SW 1271 (cell line): ENCODE data around the gene SOCS7.

ENCODE experiments used
- DNase-seq, 2 experiments: peaks; one replicate each; lab custom pipeline; 2025; lab: John Stamatoyannopoulos, UW

SOCS7 gene

GRCh38 chr17:38363016-38363415 is 11.4 kb downstream of the SOCS7 start:
- DNase-seq = no peak

GRCh38 chr17:38364741-38365140 is 13.1 kb downstream of the SOCS7 start:
- no peak for DNase-seq

DNA sequence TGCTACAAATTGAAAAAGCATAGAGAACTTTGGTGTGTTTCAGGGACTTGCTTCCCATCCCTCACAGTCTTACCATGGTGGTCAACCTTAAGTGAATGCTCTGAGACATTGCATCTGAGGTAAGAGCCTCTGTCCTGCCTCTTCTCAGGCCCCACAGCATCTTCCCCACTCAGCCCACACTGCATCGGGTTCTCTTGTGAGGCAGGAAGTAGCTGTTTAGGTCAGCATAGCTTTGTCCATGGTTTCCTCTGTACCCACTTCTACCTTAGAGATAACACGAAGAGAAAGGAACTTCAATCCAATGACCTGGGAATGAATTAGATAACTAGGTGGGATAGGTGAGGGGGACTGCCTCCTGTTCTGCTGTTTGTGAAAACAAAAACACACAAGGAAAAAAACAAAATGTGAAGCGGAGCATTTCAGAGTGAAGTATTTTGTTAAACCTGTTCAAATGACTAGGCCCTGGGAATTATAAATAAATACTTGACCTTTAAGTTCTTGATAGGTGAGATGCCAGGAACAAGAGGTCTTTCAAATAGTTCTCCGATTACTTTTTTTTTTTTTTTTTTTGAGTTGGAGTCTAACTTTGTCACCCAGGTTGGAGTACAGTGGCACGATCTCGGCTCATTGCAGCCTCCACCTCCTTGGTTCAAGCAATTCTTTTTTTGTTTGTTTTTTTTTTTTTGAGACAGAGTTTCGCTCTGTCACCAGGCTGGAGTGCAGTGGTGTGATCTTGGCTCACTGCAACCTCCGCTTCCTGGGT is 17.7 kb downstream of the SOCS7 start:
- no peak for DNase-seq

- DNase-seq = no peak
Observed at GRCh38 chr17:38379448-38379847, 27.8 kb downstream of the SOCS7 start.

GRCh38 chr17:38395090-38395489 is 43.4 kb downstream of the SOCS7 start:
- no peak for DNase-seq

- DNase-seq = no peak
Observed at GRCh38 chr17:38397227-38397626, 45.6 kb downstream of the SOCS7 start.

- no peak for DNase-seq
Observed at GRCh38 chr17:38400286-38400685, 48.6 kb downstream of the SOCS7 start.

DNA sequence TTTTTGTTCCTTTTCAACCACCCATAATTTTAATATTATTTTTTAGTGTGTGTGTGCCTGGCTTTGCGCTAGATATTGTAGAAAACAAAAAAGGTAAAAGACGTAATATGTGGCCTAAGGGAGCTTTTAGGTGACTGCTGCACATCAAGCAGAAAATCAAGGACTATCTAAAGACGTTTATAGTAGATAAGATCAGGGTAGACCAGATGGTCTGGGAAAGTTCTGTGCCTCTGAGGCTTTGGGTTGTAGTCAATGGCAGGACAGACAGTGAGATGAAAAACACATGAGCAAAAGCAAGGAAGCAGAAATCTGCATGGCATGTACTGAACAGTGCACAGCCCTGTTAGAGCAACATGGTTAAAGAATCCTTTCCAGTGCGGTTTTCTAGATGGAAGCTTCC is 49.8 kb downstream of the SOCS7 start:
- DNase-seq = no peak

DNA sequence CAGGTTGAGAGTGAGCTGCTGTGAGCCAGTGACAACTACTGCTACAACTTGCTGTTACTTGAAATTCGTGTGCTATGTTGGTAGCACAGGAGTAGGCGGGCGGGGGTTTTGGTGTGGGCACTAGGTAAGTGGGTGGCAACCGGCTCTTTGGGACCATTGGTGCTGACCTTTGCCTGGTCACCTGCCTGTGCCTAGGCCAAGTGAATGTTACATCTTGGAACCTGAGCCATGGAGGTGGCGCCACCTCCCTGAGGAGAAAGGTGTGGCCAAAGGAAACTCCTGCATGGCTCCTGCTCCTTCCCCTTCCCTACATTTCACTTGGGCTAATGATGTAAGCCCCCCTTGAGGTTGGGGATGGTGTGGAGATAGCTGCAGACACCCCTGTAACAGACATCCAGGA is 51.3 kb downstream of the SOCS7 start:
- no peak for DNase-seq

GRCh38 chr17:38403491-38403890 is 51.8 kb downstream of the SOCS7 start:
- no peak for DNase-seq

DNA sequence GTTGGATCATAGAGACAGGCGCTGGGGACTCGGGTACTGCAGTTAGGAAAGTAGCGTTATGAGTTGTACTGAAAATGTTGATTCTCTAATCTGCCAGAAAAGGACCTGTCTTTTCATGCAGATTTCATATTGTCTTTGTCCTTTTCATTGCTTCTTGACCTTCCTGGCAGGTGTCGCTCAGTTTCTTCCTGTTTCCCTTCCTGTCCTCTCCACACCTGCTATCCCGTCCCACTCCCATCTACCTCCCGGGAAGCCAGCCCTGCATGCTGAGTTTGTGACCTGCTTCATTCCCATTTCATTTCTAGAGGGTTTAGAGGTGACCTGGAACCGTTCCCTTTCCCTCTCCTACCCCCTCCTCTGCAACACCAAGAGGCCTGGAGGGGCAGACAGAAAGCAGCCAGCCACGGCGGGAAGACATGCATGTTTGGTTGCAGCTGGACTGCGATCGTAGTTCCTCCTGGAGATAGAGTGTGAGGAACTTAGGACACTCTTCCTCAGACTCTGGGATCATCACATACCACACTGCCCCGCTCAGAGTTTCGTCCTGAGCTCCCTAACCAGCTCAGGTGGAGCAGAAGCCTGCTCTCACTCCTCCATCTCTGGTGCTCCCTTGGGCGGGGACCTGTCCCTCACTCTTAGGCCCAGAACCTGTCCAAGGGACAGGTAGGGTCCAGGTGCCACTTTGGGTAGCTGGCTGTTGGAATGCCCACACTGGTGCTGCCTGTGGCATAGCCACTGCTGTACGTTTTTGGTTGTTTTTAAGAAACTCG is 52.7 kb downstream of the SOCS7 start:
- no peak for DNase-seq

- no peak for DNase-seq
Observed at GRCh38 chr17:38405654-38406053, 54.0 kb downstream of the SOCS7 start.

DNA sequence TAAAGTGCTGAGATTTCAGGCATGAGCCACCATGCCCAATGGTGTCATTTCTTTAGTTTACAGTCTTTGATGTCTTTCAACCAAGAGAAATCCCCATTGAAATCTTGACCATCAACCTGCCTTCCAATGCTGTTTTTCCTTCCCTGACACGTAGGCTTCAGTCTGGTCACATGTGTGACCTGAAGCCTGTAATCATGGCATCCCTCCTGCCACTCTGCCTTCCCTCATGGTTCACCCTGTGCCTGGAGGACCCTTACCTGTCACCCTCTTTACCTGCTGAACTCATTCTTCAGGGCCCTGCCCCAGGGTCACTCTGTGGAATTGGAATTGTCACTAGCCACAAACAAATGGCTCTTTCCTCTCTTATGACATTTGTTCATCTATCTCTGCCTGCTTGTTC is 58.6 kb downstream of the SOCS7 start:
- DNase-seq = no peak

DNA sequence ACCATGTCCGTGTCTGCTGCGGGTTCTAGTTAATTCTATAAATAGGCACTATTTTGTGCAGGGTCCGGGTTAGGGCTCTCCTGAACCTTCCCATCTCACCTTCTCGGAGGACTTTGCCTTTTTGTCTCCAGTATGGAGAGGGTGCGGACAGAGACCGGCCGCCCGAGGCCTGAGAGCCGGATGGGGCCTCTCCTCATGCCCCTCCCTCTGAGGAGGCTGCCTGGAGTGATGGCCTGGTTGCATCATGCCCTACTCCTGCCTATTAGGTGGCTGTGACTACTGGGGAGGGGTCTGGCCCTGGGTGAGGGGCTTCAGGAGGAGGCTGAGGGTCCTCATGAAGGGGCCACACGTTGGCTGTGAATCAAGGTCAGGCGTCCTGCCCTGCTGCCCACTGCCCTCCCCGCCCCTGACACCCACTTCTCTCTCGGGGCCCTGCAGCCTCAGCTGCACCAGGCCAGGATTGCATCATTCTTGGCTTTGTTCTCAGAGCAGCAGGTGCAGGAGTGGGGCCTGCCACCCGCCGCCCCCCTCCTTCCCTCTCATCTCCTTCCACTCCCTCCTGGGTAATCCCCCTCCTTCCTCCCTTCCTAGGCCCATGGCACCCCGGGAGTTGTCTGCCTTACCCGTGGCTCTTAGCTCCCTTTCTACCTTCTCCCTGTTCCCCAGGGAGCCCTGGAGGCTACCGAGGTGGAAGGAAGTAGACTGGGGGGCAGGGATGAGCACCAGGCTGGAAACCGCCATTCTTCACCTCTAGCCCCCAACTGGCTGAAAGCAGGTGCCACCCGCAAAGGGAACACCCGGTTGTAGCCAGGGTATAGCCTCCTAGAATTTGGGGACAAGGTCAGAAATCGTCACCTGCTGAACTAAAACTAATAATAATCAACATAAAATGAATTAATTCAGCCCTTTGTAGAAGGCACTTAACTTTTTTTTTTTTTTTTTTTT is 63.9 kb downstream of the SOCS7 start:
- no peak for DNase-seq

- DNase-seq = no peak
Observed at GRCh38 chr17:38416840-38417209, 65.2 kb downstream of the SOCS7 start.

DNA sequence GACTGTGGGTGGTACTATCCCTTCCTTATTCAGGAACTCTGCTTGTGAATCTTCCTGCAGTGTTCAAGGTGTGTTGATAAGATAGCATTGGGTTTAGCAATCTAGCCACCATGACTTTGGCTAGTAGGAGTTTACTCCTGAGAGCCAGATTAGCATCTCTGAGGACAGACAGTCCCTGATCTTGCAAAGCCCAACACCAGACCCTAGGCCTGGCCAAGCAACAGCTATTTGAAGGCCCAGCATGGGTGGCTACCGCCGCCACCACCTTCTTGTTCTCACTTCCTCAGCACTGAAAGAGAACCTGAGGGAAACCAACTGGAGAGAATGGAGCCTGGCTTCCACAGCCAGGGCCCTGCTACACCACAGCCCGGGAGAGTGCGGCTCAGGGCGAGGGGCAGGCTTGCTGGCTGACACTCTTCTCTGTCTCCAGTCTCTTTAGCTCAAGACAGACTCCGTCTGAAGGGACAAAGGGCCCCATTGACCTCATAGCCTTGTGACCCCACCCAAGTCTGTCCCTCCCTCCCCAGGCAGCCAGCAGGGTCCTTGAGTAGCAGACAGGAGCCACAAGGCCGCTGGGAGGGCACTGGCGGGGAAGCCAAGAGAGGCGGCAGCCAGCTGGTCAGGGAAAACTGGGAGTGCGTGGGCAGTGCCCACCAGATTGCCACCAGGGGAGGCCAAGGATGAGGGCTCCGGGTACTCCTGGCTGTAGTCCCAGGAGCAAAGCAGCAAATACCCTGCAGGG is 65.7 kb downstream of the SOCS7 start:
- no peak for DNase-seq

DNA sequence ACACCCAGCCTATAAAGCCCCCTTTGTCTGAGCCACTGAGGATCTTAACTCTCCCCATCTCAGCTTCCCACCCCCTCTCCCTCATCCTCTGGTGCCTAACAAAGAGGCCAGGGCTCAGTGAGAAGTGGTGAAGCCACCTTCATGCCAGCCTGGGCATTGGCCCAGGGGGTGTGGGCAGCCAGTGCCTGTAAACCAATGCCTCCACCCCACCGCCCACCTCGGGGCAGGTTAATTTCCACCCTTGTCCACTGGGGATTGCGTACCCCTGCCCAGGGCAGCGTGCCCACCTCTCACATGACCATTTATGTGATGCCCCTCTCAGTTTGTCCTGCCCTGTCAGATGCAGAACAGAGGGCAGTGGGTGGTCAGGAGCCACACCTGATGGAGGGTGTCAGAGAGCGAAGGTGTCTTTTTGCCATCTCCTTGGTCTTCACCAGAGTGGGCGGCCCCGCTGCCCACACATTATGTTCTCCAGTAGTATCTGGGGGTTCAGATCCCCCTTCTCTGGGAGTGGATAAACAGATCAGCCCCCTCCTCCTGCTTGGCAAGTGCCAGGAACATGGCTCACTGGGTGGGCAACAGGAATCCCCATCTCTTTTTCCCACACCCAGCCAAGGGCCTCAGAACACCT is 66.5 kb downstream of the SOCS7 start:
- no peak for DNase-seq

DNA sequence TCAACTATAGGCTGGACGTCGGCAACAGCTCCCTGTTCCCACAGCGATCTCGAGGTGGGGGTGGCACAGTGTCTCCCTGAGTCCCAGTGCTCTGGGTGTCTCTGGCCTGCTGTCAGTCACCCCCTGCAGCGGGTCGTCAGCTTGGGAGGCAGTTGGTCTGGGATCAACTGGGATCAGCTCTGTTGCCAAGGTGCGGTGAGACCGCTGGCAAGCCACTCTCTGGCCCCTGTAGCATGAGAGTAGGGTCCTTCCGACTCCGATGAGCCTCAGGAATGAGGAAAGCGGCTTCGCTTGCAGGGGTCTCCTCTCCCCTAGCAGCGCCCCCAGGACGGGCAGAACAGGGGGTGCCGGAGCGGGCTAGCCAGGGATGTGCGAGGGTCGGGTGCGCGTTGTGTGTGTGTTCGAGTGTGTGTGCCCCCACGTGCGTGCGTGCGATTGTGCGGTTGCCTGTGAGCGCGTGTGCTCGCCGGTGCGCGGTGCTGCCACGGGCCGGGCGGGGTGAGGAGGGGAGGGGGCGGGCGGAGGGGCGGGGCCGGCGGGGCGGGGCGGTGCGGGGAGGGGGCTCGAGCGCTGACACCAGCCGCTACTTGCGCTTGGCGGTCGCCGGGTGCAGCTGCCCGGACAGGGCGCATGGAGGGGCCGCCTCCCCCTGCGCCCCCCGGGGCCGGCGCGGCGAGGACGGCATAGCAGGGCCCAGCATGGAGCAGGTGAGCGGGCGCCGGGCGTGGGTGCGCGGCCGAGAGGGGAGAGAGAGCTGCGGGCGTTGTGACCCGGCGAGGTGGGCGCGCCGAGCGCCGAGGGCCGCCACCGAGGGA is 67.3 kb downstream of the SOCS7 start:
- DNase-seq = no peak

DNA sequence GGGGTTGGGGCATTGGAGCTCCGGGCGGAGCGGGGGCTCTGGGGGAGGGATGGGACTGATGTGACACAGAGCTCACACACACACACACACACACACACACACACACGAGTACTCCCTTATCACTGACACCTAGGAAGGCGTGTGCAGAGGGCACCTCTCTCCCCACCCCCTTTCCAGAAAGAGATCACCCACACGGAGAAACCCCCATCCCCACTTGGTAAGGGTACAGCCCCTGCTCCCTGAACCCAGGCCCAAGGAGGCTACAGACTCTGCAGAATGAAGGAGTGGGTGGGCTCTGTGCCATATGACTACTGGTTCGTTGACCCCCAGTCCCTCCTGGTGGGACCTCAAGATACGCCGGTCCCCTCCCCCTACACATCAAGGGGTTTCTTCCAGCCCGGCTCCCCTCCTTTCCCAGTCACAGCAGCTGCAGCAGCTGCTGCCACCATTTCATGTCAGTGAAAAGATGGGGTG is 67.9 kb downstream of the SOCS7 start:
- DNase-seq = no peak

GRCh38 chr17:38420518-38420917 is 68.9 kb downstream of the SOCS7 start:
- DNase-seq = no peak
